LNCaP clone FGC (cell line): ENCODE data around the gene ZFP90.

Experiments
- DNase-seq: peaks from one replicate; pipeline ENCODE4 v3.0.0-alpha.2; 2011; ENCODE audit warnings: low read depth
- H3K4me3 ChIP-seq: 2 replicates; pipeline ENCODE4 v1.5.1; 2011; ENCODE audit warnings: mild to moderate bottlenecking, low read depth, low read length, control low read depth
- TF ChIP-seq, protein P1 (sequence below): IDR thresholded peaks from 2 replicates; pipeline ENCODE4 v1.5.1; 2012; ENCODE audit warnings: mild to moderate bottlenecking; ENCODE audit not compliant: control insufficient read depth, insufficient read depth; ENCODE audit errors: extremely low read depth

ZFP90 gene

DNA sequence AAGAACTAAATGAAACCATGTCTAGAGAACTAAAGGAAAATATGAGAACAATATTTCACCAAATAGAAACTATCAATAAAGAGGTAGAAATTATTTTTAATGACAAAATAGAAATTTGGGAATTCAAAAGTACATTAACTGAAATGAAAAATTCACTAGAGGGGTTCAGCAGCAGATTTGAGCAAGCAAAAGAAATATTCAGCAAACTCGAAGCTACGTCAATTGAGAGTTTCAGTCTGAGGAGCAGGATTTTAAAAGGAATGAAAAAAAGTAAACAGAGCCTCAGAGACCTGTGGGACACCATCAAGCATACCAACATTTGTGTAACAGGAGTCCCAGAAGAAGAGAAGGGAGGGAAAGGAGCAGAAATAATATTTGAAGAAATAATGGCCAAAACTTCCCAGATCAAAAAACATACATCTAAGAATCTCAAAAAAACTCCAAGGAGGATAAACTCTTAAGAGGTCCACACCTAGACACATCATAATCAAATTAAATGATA is 38.3 kb downstream of the ZFP90 start:
- no peak for DNase-seq
- TF ChIP-seq, protein P1, sequence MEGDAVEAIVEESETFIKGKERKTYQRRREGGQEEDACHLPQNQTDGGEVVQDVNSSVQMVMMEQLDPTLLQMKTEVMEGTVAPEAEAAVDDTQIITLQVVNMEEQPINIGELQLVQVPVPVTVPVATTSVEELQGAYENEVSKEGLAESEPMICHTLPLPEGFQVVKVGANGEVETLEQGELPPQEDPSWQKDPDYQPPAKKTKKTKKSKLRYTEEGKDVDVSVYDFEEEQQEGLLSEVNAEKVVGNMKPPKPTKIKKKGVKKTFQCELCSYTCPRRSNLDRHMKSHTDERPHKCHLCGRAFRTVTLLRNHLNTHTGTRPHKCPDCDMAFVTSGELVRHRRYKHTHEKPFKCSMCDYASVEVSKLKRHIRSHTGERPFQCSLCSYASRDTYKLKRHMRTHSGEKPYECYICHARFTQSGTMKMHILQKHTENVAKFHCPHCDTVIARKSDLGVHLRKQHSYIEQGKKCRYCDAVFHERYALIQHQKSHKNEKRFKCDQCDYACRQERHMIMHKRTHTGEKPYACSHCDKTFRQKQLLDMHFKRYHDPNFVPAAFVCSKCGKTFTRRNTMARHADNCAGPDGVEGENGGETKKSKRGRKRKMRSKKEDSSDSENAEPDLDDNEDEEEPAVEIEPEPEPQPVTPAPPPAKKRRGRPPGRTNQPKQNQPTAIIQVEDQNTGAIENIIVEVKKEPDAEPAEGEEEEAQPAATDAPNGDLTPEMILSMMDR = no peak
- no peak overlapping the region for H3K4me3 ChIP-seq

DNA sequence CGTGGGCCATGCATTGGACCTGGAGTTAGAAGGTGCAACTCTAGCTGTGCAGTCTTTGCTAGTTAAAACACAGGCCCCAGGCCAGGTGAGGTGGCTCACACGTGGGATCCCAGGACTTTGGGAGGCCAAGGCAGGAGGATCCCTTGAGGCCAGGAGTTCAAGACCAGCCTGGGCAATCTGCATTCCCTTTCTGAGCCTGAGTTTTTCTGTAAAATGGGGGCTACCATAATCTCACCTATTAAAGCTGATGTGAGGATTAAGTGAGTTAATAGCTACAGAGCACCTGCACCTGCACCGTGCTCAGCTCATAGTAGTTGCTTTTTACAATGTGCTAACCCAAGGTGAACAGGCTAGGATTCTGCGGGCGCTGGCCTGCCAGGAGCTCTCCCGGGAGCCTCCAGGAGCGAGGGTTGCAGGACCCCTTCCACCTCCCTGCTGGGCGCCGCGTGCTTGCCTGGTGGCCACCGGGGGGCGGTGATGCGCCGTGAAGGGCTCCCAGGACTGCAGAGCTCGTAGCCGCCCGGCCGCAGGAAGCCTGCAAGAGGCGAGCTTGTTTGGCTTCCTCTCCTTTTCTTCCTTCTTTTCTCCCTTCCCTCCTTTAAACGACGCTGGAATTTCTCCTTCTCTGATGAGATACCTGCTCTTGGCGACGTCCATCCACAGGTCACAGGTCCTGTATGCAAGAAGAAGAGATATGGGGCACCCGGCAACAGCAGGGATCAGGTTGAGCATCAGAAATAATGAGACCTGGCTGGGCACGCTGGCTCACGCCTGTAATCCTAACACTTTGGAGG is 51.3 kb downstream of the ZFP90 start:
- no peak overlapping the region for H3K4me3 ChIP-seq
- TF ChIP-seq, protein P1 = peak; percentile 96

DNA sequence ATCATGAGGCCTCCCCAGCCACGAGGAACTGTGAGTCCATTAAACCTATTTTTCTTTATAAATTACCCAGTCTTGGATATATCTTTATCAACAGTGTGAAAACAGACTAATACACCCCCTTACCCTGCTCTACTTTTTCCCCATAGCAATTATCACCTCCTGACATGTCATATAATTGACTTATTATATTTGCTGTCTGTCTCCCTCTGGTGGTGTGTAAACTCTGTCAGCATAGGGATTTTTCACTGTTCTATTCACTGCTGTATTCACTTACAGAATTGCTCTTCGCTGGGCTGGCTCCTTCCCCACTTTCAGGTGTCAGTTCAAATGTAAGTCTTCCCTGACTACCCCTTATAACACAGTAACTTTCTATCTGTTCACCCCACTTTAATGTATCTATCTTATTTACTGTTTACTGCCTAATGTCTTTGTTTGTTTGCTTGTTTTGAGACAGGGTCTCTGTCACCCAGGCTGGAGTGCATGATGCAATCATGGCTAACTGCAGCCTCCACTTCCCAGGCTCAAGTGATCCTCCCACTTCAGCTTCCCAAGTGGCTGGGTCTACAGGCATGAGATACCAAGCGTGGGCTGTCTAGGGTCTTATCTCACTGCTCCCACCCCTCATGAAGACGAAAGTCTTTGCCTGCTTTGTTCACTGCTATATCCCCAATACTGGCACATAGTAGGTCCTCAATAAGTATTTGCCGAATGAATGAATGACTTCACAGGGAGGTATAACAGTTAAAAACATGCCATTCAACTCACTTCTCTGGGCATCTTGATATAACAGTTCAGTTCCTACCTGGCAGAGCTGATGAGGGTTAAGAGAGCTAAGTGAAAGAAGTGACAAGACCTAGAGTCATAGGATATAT is 53.6 kb downstream of the ZFP90 start:
- TF ChIP-seq, protein P1 = peak; percentile 24; the same call in 1 of the 2 replicates
- no peak overlapping the region for H3K4me3 ChIP-seq
- no peak for DNase-seq

More for the DNA sequence above, 51.3 kb downstream of the ZFP90 start:
- DNase-seq = peak; percentile 19

DNA sequence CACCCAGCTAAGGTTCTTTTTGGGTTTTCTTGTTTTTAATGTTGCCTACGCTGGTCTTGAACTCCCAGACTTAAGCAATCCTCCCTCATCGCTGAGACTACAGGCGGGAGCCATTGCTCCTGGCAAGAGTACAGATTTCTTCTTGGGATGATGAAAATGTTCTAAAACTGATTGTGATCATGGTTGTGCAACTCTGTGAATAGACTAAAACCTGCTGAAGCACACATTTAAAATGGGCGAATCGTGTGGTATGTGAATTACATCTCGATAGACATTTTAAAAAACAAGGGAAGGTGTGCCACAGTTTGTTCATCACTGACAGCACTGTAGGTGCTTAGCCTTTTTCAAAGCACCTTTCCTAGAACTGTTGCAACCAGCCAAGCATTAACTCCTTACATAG is 57.2 kb downstream of the ZFP90 start:
- H3K4me3 ChIP-seq = no peak overlapping the region
- TF ChIP-seq, protein P1 = no peak
- DNase-seq = no peak

DNA sequence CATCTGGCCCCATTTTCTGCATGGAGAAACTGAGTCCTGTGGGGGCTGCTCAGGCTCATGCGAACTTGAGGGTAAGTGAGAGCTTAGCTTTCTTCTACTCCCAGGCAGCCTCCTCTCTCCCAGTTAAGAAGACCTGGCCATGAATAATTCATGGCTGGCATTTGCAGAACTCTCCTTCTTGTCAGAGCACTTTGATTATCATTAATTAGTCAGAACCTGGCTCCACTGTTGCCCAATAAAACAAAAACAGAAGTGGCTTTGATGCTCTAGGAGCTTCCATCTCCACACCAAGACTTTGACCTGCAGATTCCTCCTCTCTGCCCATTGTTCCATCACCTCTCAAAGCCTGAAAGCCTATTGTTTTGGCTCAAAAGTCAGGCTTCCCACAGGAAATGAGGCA is 60.5 kb downstream of the ZFP90 start:
- DNase-seq = no peak
- H3K4me3 ChIP-seq = no peak overlapping the region
- TF ChIP-seq, protein P1 = no peak

DNA sequence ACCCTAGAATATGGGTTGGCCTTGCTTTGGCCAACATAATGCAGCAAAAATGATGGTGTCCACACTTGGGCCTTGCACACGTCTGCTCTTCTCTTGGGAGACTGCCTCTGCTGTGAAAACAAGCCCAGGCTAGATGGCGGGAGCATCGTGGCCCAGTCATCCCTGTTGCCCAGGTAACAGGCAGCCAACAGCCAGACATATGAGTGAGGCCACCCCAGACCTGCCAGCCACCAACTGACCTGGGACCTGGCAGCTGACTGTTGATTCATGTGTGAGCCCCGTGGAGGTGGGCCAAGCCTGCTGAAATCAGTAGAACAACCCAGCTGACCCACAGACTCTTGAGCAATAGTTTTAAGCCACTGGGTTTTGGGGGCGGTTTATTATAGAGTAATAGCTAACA is 66.7 kb downstream of the ZFP90 start:
- DNase-seq = no peak
- H3K4me3 ChIP-seq = no peak overlapping the region
- TF ChIP-seq, protein P1 = no peak
